Measurements from ENCODE around the gene GPA33.
"Not testable (repeated sequence)": the region's sequence is repeated elsewhere in the genome, so short reads cannot be mapped to it uniquely, and the experiment has no call there.

Gene GPA33

GRCh38 chr1:167054531-167054930, 35.6 kb downstream of the GPA33 start:
- DNase-seq, result no peak

DNA sequence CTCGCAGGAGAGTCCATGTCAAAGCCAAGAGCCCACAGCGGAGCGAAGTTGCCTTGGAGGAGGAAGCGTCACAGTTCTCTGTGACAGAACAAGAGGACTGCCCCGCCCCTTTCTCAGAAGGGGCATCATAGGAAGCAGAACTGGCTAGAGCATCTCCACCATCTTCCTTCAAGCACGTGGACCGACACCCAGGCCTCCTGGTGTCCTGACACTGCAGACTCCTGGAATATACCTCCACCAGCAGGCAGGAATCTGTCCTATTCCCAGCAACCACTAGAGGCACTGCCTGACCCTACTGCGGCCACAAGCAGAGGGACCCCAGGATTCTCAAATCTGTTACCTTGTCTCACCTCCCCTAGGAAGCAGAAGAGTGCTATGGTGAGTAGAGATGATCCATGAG, 37.8 kb downstream of the GPA33 start:
- peak; percentile 68 for DNase-seq

GRCh38 chr1:167051907-167052306, 38.3 kb downstream of the GPA33 start:
- DNase-seq, result no peak

DNA sequence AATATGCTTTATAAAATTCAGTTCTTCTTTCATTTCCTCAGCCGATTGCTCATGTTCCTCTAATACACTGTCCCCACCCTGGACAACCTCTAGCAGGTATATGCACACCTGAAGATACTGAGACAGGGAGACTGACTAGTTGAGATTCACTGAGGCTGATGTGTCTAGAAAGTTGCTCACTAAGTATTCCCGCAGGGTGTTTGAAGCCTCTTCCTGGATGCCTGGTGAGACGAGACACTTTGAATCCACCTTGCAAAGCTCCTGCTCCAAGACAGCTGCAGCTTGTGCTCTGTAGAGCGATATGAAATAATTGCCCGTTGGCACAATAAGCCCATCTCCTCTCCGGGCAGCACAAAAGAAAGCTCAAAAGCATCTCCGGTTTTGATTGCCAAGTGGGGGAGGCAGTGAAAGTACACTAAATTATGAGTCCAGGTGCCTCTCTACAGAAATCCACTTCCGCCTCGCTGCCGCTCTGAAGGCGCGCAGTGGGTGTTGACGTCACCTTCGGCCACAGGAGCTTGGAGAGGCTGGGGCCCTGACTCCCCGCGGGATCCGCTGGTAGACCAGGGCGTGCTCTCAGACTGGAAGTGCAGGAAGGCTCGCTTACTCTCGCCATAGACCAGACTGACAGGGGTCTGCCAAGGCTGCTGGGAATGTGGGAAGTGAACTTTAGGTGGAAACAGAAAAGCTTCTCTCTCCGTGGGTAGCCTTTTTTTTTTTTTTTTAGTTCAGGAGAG, 46.3 kb downstream of the GPA33 start:
- DNase-seq, result peak; percentile 72

GRCh38 chr1:167033646-167034045, 56.5 kb downstream of the GPA33 start:
- no peak for DNase-seq

- not testable (repeated sequence) for DNase-seq
These were observed 60.6 kb downstream of the GPA33 start for GRCh38 chr1:167029553-167029952.

GRCh38 chr1:167022384-167022783, 67.8 kb downstream of the GPA33 start:
- no peak for DNase-seq

DNA sequence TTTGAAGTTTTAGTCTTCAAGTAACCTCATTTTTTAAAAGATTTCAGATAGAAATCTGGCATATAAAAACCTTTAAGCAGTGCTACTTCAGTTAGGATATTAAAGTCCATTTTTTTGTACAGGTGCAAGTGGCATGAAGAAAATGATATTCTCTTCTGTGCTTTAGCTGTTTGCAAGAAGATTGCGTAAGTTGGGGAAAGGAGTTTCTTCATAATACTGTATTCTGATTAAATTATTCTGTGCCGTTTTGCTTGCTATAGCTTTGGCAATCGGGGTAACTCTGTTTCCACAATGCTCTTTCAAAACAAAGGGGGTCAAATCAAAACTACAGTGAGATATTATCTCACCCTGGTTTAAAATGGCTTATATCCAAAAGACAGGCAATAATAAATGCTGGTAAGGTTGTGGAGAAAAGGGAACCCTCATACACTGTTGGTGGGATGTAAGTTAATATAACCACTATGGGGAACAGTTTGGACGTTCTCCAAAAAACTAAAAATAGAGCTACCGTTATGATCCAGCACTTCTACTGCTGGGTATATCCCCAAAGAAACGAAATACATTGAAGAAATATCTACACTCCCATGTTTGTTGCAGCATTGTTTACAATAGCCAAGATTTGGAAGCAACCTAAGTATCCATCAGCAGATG, 74.0 kb downstream of the GPA33 start:
- DNase-seq, result no peak

GRCh38 chr1:167013108-167013929, 76.9 kb downstream of the GPA33 start:
- no peak for DNase-seq

GRCh38 chr1:167012570-167012969, 77.6 kb downstream of the GPA33 start:
- DNase-seq, result no peak

DNA sequence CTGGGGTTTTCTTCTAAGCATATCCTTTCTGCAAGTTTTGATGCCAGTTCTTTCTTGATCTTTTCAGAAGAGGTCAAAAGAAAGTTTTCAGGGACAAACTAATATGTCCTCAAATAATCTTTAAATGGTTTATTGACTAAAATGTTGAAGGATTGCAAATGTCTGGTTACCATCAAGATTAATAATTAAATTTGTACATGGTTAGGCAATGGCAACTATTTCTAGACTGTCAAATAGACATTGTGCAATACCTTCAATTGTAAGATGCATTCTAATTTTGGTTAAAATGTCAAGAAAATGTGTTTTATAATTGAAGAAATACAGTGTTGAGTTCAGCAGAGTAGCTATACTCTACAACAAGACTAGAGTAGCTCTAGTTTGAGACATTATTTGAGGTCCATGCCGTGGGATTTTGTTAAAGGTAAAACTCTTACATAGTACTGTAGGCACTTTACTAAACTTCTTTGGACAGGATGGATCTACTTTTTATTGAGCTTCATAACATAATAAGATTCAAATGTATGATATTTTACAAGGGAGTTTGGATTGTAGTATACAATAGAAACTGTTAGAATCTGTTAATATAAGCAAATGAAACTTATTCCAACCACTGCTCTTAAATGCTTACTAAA, 78.5 kb downstream of the GPA33 start:
- DNase-seq, result no peak

DNA sequence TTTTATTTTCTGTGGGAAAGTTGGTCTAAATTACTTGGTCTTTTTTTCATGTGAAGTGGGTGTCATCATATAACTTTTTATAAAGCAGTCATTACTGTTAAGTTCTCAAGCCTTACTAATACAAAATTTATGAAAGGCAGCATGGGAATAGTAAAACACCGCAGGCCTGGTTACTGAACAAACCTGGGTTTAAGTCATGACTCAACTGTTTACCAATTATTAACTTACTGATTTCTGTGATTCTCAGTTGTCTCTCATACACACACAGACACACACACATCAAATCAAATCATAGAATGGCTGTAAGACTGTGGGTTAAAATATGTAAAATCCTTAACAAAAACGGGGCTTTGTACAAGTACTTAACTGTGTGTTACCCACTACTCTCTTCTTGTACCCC, 86.5 kb downstream of the GPA33 start:
- DNase-seq, result no peak

All from NCI-H82 (cell line).